SH-SY5Y (cell line): Measurements from ENCODE around the gene TEX29.

Experiments used
- GATA2 ChIP-seq: IDR thresholded peaks from 2 replicates; pipeline ENCODE4 v1.6.1; 2011; ENCODE audit warnings: mild to moderate bottlenecking, low read depth, low read length
- GATA3 ChIP-seq: IDR thresholded peaks from 2 replicates; pipeline ENCODE4 v1.6.1; 2011; ENCODE audit warnings: low read depth, mild to moderate bottlenecking, low read length, moderate library complexity

GRCh38 chr13:111344471-111345191 lies 24.2 kb downstream of the TEX29 start:
- TF ChIP-seq GATA2 (no peak), GATA3 (no peak)
